A673 (cell line): ENCODE measurements around the gene GABRB2. TPM values are rescaled to one million over a fixed set of nuclear protein-coding genes. Genes with fewer than 3 reads are reported as not detected.

Experiments used
- BruUV-seq: library from RNA; stranded (reverse); fragments of 400-500 nt; replicated peaks from 2 replicates; lab custom pipeline; 2021; lab: Mats Ljungman, UMichigan
- CTCF ChIA-PET: fragments of 300-600 bp; sonication (Branson Sonifier 250); formaldehyde crosslinking; loops from one replicate; lab custom pipeline; 2022; ENCODE audit warnings: antibody characterized with exemption; lab: Charles Lee
- POLR2A ChIA-PET: fragments of 300-600 bp; sonication (Branson Sonifier 250); formaldehyde crosslinking; loops from one replicate; lab custom pipeline; 2022; ENCODE audit warnings: antibody characterized with exemption; ENCODE audit not compliant: low non-redundant PET; lab: Charles Lee
- DNase-seq: peaks from one replicate; pipeline ENCODE4 v3.0.0-alpha.2; 2015; ENCODE audit warnings: low spot score
- H3K27ac ChIP-seq: fragments of 200-600 bp; sonication (generic); 2 replicates; pipeline ENCODE4 v1.5.1; 2016; ENCODE audit warnings: mixed run types, low read depth, mild to moderate bottlenecking, mixed read lengths, antibody characterized with exemption, low read length; ENCODE audit not compliant: poor library complexity, severe bottlenecking
- H3K27me3 ChIP-seq: fragments of 200-600 bp; sonication (generic); replicated peaks from 2 replicates; pipeline ENCODE4 v1.6.1; 2017; ENCODE audit warnings: mixed run types, low read depth, mild to moderate bottlenecking, mixed read lengths, antibody characterized with exemption, low read length; ENCODE audit not compliant: insufficient read depth, poor library complexity
- H3K36me3 ChIP-seq: fragments of 200-600 bp; sonication (generic); 2 replicates; pipeline ENCODE4 v1.6.1; 2016; ENCODE audit warnings: mixed run types, mild to moderate bottlenecking, mixed read lengths, antibody characterized with exemption, low read length; ENCODE audit not compliant: insufficient read depth, poor library complexity, severe bottlenecking
- H3K4me1 ChIP-seq: fragments of 200-600 bp; sonication (generic); 2 replicates; pipeline ENCODE4 v1.6.1; 2017; ENCODE audit warnings: mixed run types, mild to moderate bottlenecking, mixed read lengths, antibody characterized with exemption, low read length; ENCODE audit not compliant: insufficient read depth, poor library complexity, severe bottlenecking
- H3K4me3 ChIP-seq: fragments of 200-600 bp; sonication (generic); 2 replicates; pipeline ENCODE4 v1.5.1; 2016; ENCODE audit warnings: low read depth, mixed run types, mild to moderate bottlenecking, mixed read lengths, low read length; ENCODE audit not compliant: poor library complexity, severe bottlenecking
- H3K9me3 ChIP-seq: fragments of 200-600 bp; sonication (generic); 2 replicates; pipeline ENCODE4 v1.6.1; 2016; ENCODE audit warnings: mixed run types, low read depth, mild to moderate bottlenecking, mixed read lengths, antibody characterized with exemption, low read length; ENCODE audit not compliant: poor library complexity, severe bottlenecking
- EZH2 ChIP-seq: fragments of 200-600 bp; sonication (generic); IDR thresholded peaks from 2 replicates; pipeline ENCODE4 v1.6.1; 2017; ENCODE audit warnings: borderline replicate concordance, low read depth, mild to moderate bottlenecking, mixed read lengths, antibody characterized with exemption, low read length; ENCODE audit not compliant: poor library complexity, severe bottlenecking
- intact Hi-C: fragments of 100-400 bp; cut with micrococcal nuclease; formaldehyde crosslinking; loops from one replicate; pipeline ENCODE4 v1.10.0; 2022; ENCODE audit not compliant: unreplicated experiment
- total RNA-seq: library from RNA; stranded (reverse); gene quantifications from 2 replicates; pipeline ENCODE4 v1.2.3, GENCODE V29; 2021
- TF ChIP-seq, protein P1 (sequence below): fragments of 300-800, 200-600 bp; sonication (generic); conservative IDR thresholded peaks from 2 replicates; pipeline ENCODE4 v1.5.1; 2017; ENCODE audit warnings: low read depth, mild to moderate bottlenecking, antibody characterized with exemption, low read length, moderate library complexity, mixed read lengths

GABRB2 gene
- total RNA-seq, 1 experiment from 2014 or later: not detected

DNA sequence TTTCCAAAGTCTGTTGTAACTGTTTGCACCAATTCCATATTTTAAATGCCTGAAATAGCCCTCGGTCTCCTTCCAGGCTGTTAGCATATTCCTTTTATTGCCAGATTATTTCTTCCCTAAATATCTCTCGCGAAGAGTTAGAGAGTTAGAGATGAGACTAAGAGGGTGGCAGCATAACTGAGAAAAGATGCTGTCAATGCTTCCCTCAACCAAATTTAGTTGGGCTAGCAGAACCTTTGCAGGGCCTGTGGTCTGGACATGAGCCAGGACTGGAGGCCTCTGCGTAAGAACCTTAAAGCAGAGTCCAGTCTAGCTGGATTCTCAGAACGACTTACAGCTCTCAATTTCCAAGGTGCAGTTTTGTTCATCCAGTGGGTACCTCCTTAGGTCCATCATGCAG, 135.9 kb downstream of the GABRB2 start:
- Histone ChIP-seq H3K27ac (no peak overlapping the region), H3K36me3 (no peaks in the 10 kb centered on the region), H3K4me1 (no peaks in the 10 kb centered on the region), H3K4me3 (no peak overlapping the region), H3K9me3 (no peaks in the 10 kb centered on the region), H3K27me3 (no peaks in the 10 kb centered on the region)
- CTCF ChIA-PET: no interaction called here
- intact Hi-C loops: no loop called here
- TF ChIP-seq EZH2: no peak
- TF ChIP-seq, protein P1, sequence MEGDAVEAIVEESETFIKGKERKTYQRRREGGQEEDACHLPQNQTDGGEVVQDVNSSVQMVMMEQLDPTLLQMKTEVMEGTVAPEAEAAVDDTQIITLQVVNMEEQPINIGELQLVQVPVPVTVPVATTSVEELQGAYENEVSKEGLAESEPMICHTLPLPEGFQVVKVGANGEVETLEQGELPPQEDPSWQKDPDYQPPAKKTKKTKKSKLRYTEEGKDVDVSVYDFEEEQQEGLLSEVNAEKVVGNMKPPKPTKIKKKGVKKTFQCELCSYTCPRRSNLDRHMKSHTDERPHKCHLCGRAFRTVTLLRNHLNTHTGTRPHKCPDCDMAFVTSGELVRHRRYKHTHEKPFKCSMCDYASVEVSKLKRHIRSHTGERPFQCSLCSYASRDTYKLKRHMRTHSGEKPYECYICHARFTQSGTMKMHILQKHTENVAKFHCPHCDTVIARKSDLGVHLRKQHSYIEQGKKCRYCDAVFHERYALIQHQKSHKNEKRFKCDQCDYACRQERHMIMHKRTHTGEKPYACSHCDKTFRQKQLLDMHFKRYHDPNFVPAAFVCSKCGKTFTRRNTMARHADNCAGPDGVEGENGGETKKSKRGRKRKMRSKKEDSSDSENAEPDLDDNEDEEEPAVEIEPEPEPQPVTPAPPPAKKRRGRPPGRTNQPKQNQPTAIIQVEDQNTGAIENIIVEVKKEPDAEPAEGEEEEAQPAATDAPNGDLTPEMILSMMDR: no peak
- no TSS peak for BruUV-seq
- DNase-seq: no peak
- POLR2A ChIA-PET: no interaction called here

DNA sequence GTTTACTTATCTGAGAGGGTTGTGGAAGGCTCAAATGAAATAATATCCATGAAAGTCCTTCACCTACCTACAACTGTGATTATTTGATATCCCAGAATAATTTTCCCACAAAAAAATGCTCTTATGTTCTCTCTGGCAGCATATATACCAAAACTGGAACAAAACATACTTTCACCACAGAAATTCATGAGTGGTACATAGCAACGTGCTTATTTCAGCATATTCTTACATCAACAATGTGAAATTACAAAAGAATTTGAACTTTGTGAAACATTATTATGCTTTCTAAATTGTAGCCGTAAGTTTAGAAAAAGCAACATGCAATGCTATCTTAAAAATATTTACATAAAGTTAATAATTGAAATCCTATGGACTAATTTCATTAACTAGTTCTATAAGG, 137.1 kb downstream of the GABRB2 start:
- no peaks in the 10 kb centered on the region for H3K27me3 ChIP-seq

DNA sequence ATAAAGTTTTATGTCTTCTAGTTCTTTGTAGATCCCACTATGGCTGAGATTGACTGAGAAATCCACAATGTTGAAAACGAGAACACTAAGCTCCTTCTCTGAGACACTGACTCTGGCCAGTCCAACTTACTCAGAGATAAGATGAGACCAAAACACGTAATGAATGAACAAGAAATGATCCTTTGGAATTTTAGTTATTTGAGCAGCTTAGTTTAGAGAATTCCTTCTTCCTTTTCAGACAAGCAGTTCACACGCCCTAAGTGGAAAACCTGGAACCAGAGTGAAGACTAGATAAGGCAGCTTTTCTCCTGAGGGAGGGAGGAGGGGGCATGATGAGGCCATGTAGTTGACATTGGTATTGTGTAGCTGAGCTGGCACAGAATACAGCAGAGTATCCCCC, 139.6 kb downstream of the GABRB2 start:
- no TSS peak for BruUV-seq
- no peak for DNase-seq
- Histone ChIP-seq H3K27ac (no peak overlapping the region), H3K9me3 (no peaks in the 10 kb centered on the region), H3K4me1 (no peaks in the 10 kb centered on the region), H3K4me3 (no peak overlapping the region), H3K36me3 (no peaks in the 10 kb centered on the region), H3K27me3 (no peaks in the 10 kb centered on the region)
- intact Hi-C loops: no loop called here
- CTCF ChIA-PET: no interaction called here
- POLR2A ChIA-PET: no interaction called here
- no peak for TF ChIP-seq EZH2
- TF ChIP-seq, protein P1: no peak

More for the DNA sequence above, 137.1 kb downstream of the GABRB2 start:
- no peaks in the 10 kb centered on the region for H3K36me3 ChIP-seq
- intact Hi-C loops: no loop called here
- H3K4me1 ChIP-seq: no peaks in the 10 kb centered on the region
- no peak for DNase-seq
- ChIA-PET POLR2A (no interaction called here), CTCF (no interaction called here)
- H3K27ac ChIP-seq: no peak overlapping the region
- no peak for TF ChIP-seq EZH2
- TF ChIP-seq, protein P1: no peak
- no peaks in the 10 kb centered on the region for H3K9me3 ChIP-seq
- BruUV-seq: no TSS peak
- H3K4me3 ChIP-seq: no peak overlapping the region
